Measurements from ENCODE around the gene ANXA11. TPM values are rescaled to one million over a fixed set of nuclear protein-coding genes. Genes with fewer than 3 reads are reported as not detected.

ANXA11 gene
- total and polyA plus RNA-seq, 2 donors (not counting 1 experiment from before 2014, with no cell fraction given): 88.3 to 177 TPM

DNA sequence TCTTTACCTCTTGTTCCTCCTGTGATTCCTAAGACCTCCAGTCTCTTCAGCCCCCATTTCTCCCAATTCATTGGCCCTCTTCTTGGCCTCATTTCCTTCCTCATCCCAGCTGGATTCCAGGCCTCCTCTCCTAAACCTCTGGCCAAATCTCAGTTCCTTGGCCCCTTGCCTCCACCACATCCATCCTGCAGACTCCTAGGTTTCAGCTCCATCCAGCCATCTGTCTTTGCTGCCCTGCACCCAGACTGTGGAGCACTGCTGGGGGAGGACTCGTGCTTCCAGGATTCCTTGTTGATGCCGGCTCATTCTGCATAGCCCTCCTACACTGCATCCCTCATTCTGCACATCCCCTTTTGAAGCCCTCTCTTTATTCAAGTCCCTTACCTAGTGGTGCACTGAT is 66.1 kb downstream of the ANXA11 start:
- no peak overlapping the region for H3K27ac Mint-ChIP-seq
- H3K27me3 Mint-ChIP-seq: peaks cover 31% of the 10 kb centered on the region
- peaks cover 0 to 10% (median 0%) of the 10 kb centered on the region in 4 experiments for H3K27me3 ChIP-seq (replicated peaks in 1 of 4; ENCODE audit: control extremely low read depth in 1 of 4, control insufficient read depth in 3 of 4, insufficient read depth in 4 of 4, low read length in 3 of 4)
- H3K9ac ChIP-seq (ENCODE audit: low read length): no peak overlapping the region
- H3K27ac ChIP-seq (ENCODE audit: low read length in 2 of 2): no peak overlapping the region
- DNase-seq (no peak), ATAC-seq (ENCODE audit: low read depth) (no peak)
- intact Hi-C loops (cut with micrococcal nuclease): no loop called here
- H2AFZ ChIP-seq (ENCODE audit: insufficient read depth, low read depth, low read length, poor library complexity, severe bottlenecking): no peak overlapping the region
- H3K4me2 ChIP-seq (replicated peaks; ENCODE audit: low read depth, low read length, poor library complexity, severe bottlenecking): no peak overlapping the region
- H3K4me1 Mint-ChIP-seq: peaks cover 6% of the 10 kb centered on the region
- no peaks in the 10 kb centered on the region for H3K36me3 ChIP-seq (replicated peaks in 1 of 2; ENCODE audit: control extremely low read depth in 1 of 2, control insufficient read depth in 1 of 2, extremely low read depth in 1 of 2, insufficient read depth in 2 of 2, low read length in 1 of 2)
- ChIA-PET POLR2A (no interaction called here), CTCF (interaction anchor here (1.1 to 6.7 kb wide), 2 partner anchors 81 to 82 kb away, joined by 3 to 156 read pairs; no protein-coding TSS in a partner anchor)
- no peaks in the 10 kb centered on the region for H3K9me3 Mint-ChIP-seq (ENCODE audit: insufficient read depth)
- WGBS (ENCODE audit: insufficient coverage): no CpG with 5 or more reads among the region's 2 CpGs
- H3K4me3 Mint-ChIP-seq: no peak overlapping the region
- no peaks in the 10 kb centered on the region for H4K20me1 ChIP-seq (ENCODE audit: control insufficient read depth, insufficient read depth, low read length, poor library complexity, severe bottlenecking)
- no peak overlapping the region for H3K4me3 ChIP-seq (ENCODE audit: control extremely low read depth in 1 of 5, extremely low read depth in 1 of 5, insufficient read depth in 1 of 5, low read depth in 2 of 5, low read length in 4 of 5)
- TF ChIP-seq, protein P1, sequence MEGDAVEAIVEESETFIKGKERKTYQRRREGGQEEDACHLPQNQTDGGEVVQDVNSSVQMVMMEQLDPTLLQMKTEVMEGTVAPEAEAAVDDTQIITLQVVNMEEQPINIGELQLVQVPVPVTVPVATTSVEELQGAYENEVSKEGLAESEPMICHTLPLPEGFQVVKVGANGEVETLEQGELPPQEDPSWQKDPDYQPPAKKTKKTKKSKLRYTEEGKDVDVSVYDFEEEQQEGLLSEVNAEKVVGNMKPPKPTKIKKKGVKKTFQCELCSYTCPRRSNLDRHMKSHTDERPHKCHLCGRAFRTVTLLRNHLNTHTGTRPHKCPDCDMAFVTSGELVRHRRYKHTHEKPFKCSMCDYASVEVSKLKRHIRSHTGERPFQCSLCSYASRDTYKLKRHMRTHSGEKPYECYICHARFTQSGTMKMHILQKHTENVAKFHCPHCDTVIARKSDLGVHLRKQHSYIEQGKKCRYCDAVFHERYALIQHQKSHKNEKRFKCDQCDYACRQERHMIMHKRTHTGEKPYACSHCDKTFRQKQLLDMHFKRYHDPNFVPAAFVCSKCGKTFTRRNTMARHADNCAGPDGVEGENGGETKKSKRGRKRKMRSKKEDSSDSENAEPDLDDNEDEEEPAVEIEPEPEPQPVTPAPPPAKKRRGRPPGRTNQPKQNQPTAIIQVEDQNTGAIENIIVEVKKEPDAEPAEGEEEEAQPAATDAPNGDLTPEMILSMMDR (IDR thresholded peaks at IDR 0.05): no peak
- TF ChIP-seq EZH2 (IDR thresholded peaks at IDR 0.05; ENCODE audit: borderline replicate concordance, insufficient read depth, low read depth, low read length, poor library complexity, severe bottlenecking): no peak
- H3K79me2 ChIP-seq (ENCODE audit: control insufficient read depth, insufficient read depth, low read length): no peaks in the 10 kb centered on the region
- H3K4me1 ChIP-seq (ENCODE audit: control insufficient read depth in 2 of 2, insufficient read depth in 2 of 2, low read length in 2 of 2): peaks cover 6 to 8% of the 10 kb centered on the region in 2 donors
- no peaks in the 10 kb centered on the region for H3K9me3 ChIP-seq (ENCODE audit: control extremely low read depth in 1 of 3, control insufficient read depth in 2 of 3, insufficient read depth in 1 of 3, low read length in 2 of 3)

GRCh38 chr10:80137920-80138319 is 67.4 kb downstream of the ANXA11 start:
- DNase-seq (no peak), ATAC-seq (ENCODE audit: low read depth) (no peak)
- Histone ChIP-seq H3K79me2 (ENCODE audit: control insufficient read depth, insufficient read depth, low read length) (no peaks in the 10 kb centered on the region), H3K27ac (ENCODE audit: low read length in 2 of 2) (no peak overlapping the region), H3K9me3 (ENCODE audit: control extremely low read depth in 1 of 3, control insufficient read depth in 2 of 3, insufficient read depth in 1 of 3, low read length in 2 of 3) (no peaks in the 10 kb centered on the region), H4K20me1 (ENCODE audit: control insufficient read depth, insufficient read depth, low read length, poor library complexity, severe bottlenecking) (no peaks in the 10 kb centered on the region), H3K4me2 (replicated peaks; ENCODE audit: low read depth, low read length, poor library complexity, severe bottlenecking) (no peak overlapping the region), H2AFZ (ENCODE audit: insufficient read depth, low read depth, low read length, poor library complexity, severe bottlenecking) (no peak overlapping the region), H3K36me3 (replicated peaks in 1 of 2; ENCODE audit: control extremely low read depth in 1 of 2, control insufficient read depth in 1 of 2, extremely low read depth in 1 of 2, insufficient read depth in 2 of 2, low read length in 1 of 2) (no peaks in the 10 kb centered on the region), H3K27me3 (replicated peaks in 1 of 4; ENCODE audit: control extremely low read depth in 1 of 4, control insufficient read depth in 3 of 4, insufficient read depth in 4 of 4, low read length in 3 of 4) (peaks cover 0 to 17% (median 3%) of the 10 kb centered on the region in 4 experiments), H3K4me3 (ENCODE audit: control extremely low read depth in 1 of 5, extremely low read depth in 1 of 5, insufficient read depth in 1 of 5, low read depth in 2 of 5, low read length in 4 of 5) (no peak overlapping the region), H3K4me1 (ENCODE audit: control insufficient read depth in 2 of 2, insufficient read depth in 2 of 2, low read length in 2 of 2) (peaks cover 0 to 1% of the 10 kb centered on the region in 2 donors), H3K9ac (ENCODE audit: low read length) (no peak overlapping the region)
- intact Hi-C loops (cut with micrococcal nuclease): no loop called here
- Mint-ChIP-seq H3K4me1 (peaks cover under 1% of the 10 kb centered on the region), H3K4me3 (no peak overlapping the region), H3K27me3 (peaks cover 39% of the 10 kb centered on the region), H3K27ac (no peak overlapping the region), H3K9me3 (ENCODE audit: insufficient read depth) (no peaks in the 10 kb centered on the region)
- no peak for TF ChIP-seq EZH2 (IDR thresholded peaks at IDR 0.05; ENCODE audit: borderline replicate concordance, insufficient read depth, low read depth, low read length, poor library complexity, severe bottlenecking)
- TF ChIP-seq, protein P1 (IDR thresholded peaks at IDR 0.05): no peak
- WGBS (ENCODE audit: insufficient coverage): 67% methylated on average over 3 of the region's 4 CpGs
- ChIA-PET CTCF (interaction anchor here (1.1 kb wide), 1 partner anchor 79 kb away, joined by 3 read pairs; no protein-coding TSS in a partner anchor), POLR2A (no interaction called here)

Data from B cell (primary cell).